ENCODE measurements around the gene ELAVL1.

DNA sequence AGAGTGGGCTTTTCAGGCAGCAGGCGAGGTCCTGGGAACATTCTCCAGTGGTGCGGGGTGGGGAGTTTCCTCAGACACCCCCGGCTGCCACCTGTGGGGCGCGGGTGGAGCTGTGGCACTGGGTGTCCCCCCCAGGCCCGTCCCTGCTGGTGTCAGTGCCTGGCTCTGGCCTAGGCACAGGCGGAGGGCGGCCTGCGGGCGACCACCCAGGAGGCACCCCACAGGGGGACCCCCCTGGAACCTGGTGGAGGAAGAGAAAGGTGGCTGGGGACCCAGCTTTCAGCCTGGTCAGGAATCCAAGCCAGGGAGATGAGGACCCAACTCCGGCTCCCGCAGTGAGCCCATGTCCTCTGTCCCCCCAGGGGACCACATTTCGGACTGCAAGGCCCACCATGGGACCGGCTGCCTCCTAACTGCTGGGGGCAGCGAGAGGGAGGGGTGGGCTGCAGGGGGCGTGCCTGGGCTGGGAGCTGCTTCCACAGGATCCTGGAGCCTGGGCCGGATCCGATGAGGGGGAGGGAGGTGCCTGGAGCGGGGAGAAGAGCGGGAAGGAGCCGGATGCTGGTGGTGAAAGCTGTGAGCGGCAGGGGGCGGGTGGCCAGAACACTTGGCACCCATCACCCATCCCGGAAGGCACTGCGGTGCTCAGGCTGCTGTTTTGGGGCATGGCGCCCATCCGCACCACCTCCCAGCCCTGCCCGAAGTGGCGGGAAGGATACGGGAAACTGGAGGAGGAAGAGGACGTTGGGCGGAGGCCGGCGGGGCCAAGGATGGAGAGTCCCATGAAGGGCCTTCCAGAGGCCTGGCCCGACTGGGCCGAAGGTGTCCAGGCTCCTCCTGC is 74.0 kb downstream of the ELAVL1 start:
- TF ChIP-seq, protein P1, sequence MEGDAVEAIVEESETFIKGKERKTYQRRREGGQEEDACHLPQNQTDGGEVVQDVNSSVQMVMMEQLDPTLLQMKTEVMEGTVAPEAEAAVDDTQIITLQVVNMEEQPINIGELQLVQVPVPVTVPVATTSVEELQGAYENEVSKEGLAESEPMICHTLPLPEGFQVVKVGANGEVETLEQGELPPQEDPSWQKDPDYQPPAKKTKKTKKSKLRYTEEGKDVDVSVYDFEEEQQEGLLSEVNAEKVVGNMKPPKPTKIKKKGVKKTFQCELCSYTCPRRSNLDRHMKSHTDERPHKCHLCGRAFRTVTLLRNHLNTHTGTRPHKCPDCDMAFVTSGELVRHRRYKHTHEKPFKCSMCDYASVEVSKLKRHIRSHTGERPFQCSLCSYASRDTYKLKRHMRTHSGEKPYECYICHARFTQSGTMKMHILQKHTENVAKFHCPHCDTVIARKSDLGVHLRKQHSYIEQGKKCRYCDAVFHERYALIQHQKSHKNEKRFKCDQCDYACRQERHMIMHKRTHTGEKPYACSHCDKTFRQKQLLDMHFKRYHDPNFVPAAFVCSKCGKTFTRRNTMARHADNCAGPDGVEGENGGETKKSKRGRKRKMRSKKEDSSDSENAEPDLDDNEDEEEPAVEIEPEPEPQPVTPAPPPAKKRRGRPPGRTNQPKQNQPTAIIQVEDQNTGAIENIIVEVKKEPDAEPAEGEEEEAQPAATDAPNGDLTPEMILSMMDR (IDR thresholded peaks at IDR 0.05): no peak
- TF ChIP-seq EZH2 (IDR thresholded peaks at IDR 0.05) (no peak), EZH2phosphoT487 (IDR thresholded peaks at IDR 0.05) (no peak)

All from neural progenitor cell (in vitro differentiated cells).